ENCODE measurements around the gene RGS3.

- TF ChIP-seq POLR2A (IDR thresholded peaks at IDR 0.05) (no peak), CTCF (IDR thresholded peaks at IDR 0.05) (no peak)
Measured at GRCh38 chr9:113528811-113529210, 65.3 kb downstream of the RGS3 start.
